Skeletal muscle satellite cell (primary cell): Measurements from ENCODE around the gene CXCL6.

Experiments
- H3K27me3 ChIP-seq: 2 replicates; pipeline ENCODE4 v1.7.0; 2013; ENCODE audit warnings: low read length; ENCODE audit not compliant: control insufficient read depth, insufficient read depth
- H3K36me3 ChIP-seq: 2 replicates; pipeline ENCODE4 v1.7.0; 2013; ENCODE audit warnings: mild to moderate bottlenecking, control low read depth, low read length; ENCODE audit not compliant: insufficient read depth
- H3K4me1 ChIP-seq: 2 replicates; pipeline ENCODE4 v1.7.0; 2013; ENCODE audit warnings: low read length; ENCODE audit not compliant: control insufficient read depth, insufficient read depth
- H3K4me2 ChIP-seq: 2 replicates; pipeline ENCODE4 v1.7.0; 2013; ENCODE audit warnings: mild to moderate bottlenecking, low read length
- H3K4me3 ChIP-seq: 2 replicates; pipeline ENCODE4 v1.7.0; 2013; ENCODE audit warnings: low read length
- H3K9ac ChIP-seq: 2 replicates; pipeline ENCODE4 v1.7.0; 2013; ENCODE audit warnings: mild to moderate bottlenecking, low read depth, low read length, moderate library complexity
- H3K9me3 ChIP-seq: replicated peaks from 2 replicates; pipeline ENCODE4 v1.7.0; 2013; ENCODE audit warnings: mild to moderate bottlenecking, control low read depth, low read length

CXCL6 gene

DNA sequence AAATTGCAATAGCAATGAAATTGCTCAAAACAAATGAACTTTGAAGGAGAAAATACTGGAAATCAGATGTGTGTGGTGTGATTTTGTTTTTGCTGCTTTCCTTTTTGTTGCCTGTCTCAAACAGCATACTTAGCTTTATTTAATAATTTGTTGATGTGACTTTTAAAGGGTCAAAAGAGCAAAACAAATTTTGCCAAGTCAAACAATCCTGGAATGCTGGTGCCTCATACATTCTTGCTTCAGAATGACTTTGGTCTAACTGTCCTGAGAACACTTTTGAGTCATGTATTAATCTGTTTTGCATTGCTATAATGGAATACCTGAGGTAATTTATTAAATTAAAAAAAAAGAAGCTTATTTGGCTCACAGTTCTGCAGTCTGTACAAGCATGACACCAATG lies 20.0 kb downstream of the CXCL6 start:
- peaks cover 12% of the 10 kb centered on the region for H3K9me3 ChIP-seq
- no peaks in the 10 kb centered on the region for H3K27me3 ChIP-seq
- H3K36me3 ChIP-seq: peaks cover 5% of the 10 kb centered on the region
- H3K4me3 ChIP-seq: no peak overlapping the region
- H3K4me2 ChIP-seq: no peak overlapping the region
- peaks cover 37% of the 10 kb centered on the region for H3K4me1 ChIP-seq
- peak overlapping the region; percentile 61 for H3K9ac ChIP-seq

DNA sequence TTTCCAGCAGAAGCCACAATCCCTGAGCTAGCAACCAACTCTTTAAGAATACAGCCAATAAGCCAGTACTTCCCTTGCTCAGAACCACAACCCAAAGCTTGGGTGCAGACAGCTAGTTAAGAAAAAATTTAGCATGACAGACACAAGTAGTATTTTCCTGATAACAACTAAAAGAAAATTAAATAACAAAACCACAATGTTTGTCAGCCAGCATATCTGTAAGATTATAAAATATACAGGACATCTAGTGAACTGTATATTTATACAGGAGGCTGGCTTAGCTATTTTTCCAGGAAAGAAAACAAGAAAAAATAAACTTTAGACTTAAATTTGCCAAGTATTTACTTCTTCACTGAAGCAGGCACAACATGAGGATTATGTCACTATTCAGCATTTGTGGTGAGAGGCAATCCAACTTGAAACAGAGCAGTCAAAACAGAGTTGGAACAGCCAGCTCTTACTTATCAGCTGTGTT lies 23.2 kb downstream of the CXCL6 start:
- H3K9ac ChIP-seq: no peak overlapping the region
- no peaks in the 10 kb centered on the region for H3K27me3 ChIP-seq
- H3K4me1 ChIP-seq: peaks cover 47% of the 10 kb centered on the region
- H3K36me3 ChIP-seq: peaks cover 5% of the 10 kb centered on the region
- peaks cover 12% of the 10 kb centered on the region for H3K9me3 ChIP-seq
- no peak overlapping the region for H3K4me2 ChIP-seq
- H3K4me3 ChIP-seq: no peak overlapping the region

- Histone ChIP-seq H3K4me2 (no peak overlapping the region), H3K36me3 (peaks cover 5% of the 10 kb centered on the region), H3K27me3 (no peaks in the 10 kb centered on the region), H3K4me1 (peaks cover 51% of the 10 kb centered on the region), H3K9me3 (peaks cover 12% of the 10 kb centered on the region), H3K4me3 (no peak overlapping the region), H3K9ac (no peak overlapping the region)
These were observed 23.7 kb downstream of the CXCL6 start for GRCh38 chr4:73860181-73860580.

DNA sequence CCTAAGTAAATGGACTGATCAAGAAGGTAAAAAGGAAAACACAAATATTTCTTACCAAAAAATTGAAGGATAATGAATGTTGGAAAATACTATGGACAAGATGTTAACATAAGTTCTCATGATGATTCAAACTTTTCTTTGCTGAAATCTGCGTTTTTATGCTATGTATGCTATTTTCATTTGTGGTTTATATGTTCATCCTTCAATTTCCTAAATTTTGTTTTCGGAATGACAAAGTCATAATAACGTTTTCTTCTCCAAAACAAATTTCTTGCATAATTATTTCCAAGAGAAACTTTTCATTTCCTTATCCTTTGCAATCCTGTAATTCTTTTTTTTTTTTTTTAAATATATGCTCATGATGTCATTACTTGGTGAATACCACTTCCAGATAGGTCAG lies 24.4 kb downstream of the CXCL6 start:
- Histone ChIP-seq H3K27me3 (no peaks in the 10 kb centered on the region), H3K4me3 (no peak overlapping the region), H3K9ac (no peak overlapping the region), H3K36me3 (peaks cover 5% of the 10 kb centered on the region), H3K4me2 (no peak overlapping the region), H3K4me1 (peaks cover 49% of the 10 kb centered on the region), H3K9me3 (peaks cover 12% of the 10 kb centered on the region)

DNA sequence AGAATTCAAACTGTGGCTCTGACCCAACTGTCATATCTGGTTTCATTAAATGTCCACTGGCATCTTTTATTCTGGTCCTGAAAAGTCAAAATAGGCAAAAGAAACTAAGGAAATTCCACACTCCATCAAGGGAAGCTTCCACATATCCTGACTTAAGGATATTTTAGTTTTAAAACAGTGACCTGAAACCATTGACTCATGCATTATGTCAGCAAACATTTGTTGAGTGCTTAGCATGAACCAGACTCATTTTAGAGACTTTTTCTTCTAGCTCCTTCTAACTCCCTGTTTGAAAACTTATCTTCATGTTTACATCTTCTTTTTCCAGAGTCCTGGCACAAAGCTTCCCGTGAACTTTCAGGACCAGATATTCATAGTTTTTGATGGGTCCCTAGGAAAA lies 25.8 kb downstream of the CXCL6 start:
- H3K36me3 ChIP-seq: peaks cover 5% of the 10 kb centered on the region
- H3K9ac ChIP-seq: no peak overlapping the region
- peaks cover 40% of the 10 kb centered on the region for H3K4me1 ChIP-seq

GRCh38 chr4:73864365-73864764 lies 27.9 kb downstream of the CXCL6 start:
- Histone ChIP-seq H3K4me3 (no peak overlapping the region), H3K9ac (peak overlapping the region; percentile 9), H3K9me3 (no peaks in the 10 kb centered on the region), H3K27me3 (no peaks in the 10 kb centered on the region), H3K4me1 (peaks cover 45% of the 10 kb centered on the region), H3K36me3 (no peaks in the 10 kb centered on the region), H3K4me2 (peak overlapping the region; percentile 57)

More for the DNA sequence above, 25.8 kb downstream of the CXCL6 start:
- Histone ChIP-seq H3K4me3 (no peak overlapping the region), H3K9me3 (peaks cover 5% of the 10 kb centered on the region), H3K4me2 (no peak overlapping the region), H3K27me3 (no peaks in the 10 kb centered on the region)

DNA sequence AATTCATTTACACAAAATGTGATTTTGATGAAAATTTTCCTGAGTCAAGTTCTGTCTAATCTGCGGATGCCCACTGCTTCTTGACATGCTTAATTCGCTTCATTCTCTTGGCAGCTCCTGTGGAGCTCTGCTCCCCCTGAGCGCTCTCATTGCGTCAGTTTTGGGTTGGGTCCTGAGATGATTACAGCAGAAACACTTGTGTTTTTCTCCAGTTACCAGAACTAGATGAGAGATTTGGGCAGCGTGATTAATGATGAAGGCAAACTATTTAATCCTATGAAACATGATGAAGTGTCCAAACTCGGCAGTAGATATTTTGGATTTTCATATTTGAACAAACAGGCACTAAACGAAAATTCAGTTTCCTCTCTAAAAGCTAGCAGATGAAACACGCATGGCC lies 28.5 kb downstream of the CXCL6 start:
- Histone ChIP-seq H3K4me2 (peak overlapping the region; percentile 57), H3K9me3 (no peaks in the 10 kb centered on the region), H3K4me3 (no peak overlapping the region), H3K27me3 (no peaks in the 10 kb centered on the region), H3K9ac (peak overlapping the region; percentile 9), H3K4me1 (peaks cover 48% of the 10 kb centered on the region), H3K36me3 (no peaks in the 10 kb centered on the region)

- Histone ChIP-seq H3K9ac (peak overlapping the region; percentile 9), H3K27me3 (no peaks in the 10 kb centered on the region), H3K4me1 (peaks cover 50% of the 10 kb centered on the region), H3K9me3 (no peaks in the 10 kb centered on the region), H3K4me2 (no peak overlapping the region), H3K36me3 (no peaks in the 10 kb centered on the region), H3K4me3 (no peak overlapping the region)
These were observed 29.1 kb downstream of the CXCL6 start for GRCh38 chr4:73865431-73866096.

- Histone ChIP-seq H3K4me2 (no peak overlapping the region), H3K4me1 (peaks cover 50% of the 10 kb centered on the region), H3K4me3 (no peak overlapping the region)
These were observed 29.8 kb downstream of the CXCL6 start for GRCh38 chr4:73866246-73866645.

GRCh38 chr4:73867783-73868182 lies 31.3 kb downstream of the CXCL6 start:
- Histone ChIP-seq H3K4me1 (peaks cover 41% of the 10 kb centered on the region), H3K9me3 (no peaks in the 10 kb centered on the region), H3K9ac (no peak overlapping the region), H3K4me3 (no peak overlapping the region), H3K27me3 (no peaks in the 10 kb centered on the region), H3K4me2 (no peak overlapping the region), H3K36me3 (no peaks in the 10 kb centered on the region)

More at GRCh38 chr4:73866246-73866645, 29.8 kb downstream of the CXCL6 start:
- H3K9ac ChIP-seq: no peak overlapping the region
- no peaks in the 10 kb centered on the region for H3K9me3 ChIP-seq
- no peaks in the 10 kb centered on the region for H3K27me3 ChIP-seq
- no peaks in the 10 kb centered on the region for H3K36me3 ChIP-seq

DNA sequence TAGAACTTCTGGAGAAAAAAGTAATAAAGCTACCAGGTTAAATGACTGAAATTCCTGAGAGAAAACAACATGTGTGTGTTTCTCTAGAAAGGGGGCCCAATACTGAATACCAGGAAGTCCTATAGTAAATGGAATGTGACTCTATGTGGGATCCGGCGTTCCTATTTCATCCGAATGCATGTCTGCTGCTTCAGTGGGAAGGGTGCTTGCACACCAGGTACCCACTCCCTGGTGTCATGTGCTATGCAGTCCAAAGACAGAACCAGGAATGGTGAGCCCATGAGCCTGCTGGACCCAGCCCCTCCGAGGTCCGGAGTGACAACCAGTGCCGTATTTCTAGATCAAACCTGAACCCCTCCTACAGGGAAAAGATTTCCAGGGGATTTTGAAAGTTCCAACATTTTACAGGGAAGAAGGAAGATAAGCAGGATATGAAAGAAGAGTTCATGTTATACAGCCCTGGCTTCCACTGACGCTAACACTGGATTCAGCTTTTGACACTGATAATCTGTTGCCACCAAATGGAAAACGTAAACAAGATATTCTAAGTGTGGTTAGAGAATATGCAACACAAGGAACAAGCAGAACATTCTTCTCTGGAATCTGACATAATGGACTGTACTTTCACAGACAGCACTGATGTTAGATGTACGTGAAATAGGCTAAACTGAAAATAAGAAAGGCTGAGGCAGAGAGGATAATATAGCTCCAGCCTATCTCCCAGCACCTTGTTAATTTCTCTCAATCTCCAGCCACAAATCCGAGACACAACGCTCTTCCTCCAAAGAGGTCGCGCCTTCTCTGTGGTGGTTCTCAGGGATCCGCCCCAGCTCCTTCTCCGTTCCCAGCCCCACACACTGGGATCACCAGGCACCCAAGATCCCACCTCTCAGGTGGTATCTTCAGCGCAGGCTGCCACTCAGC lies 32.0 kb downstream of the CXCL6 start:
- Histone ChIP-seq H3K4me3 (peak overlapping the region; percentile 75), H3K27me3 (no peaks in the 10 kb centered on the region), H3K36me3 (no peaks in the 10 kb centered on the region), H3K4me2 (peak overlapping the region; percentile 94), H3K9ac (peak overlapping the region; percentile 81), H3K9me3 (no peaks in the 10 kb centered on the region), H3K4me1 (peaks cover 39% of the 10 kb centered on the region)
